ENCODE measurements around the gene PLEKHG4.
A peak's percentile ranks its signal among the peaks of the same experiment; 100 is the strongest.

Gene PLEKHG4

GRCh38 chr16:67256701-67257230 is 22.6 kb upstream of the PLEKHG4 start:
- no CpG with 5 or more reads among the region's 11 CpGs for WGBS, 2 donors (ENCODE audit: extremely low coverage in 2 of 2, insufficient read length in 2 of 2, insufficient replicate concordance in 1 of 2)

GRCh38 chr16:67257486-67258160 is 21.7 kb upstream of the PLEKHG4 start:
- no peak overlapping the region for H3K4me3 ChIP-seq (ENCODE audit: low read length in 2 of 2)
- peaks cover 2% of the 10 kb centered on the region for H3K79me1 ChIP-seq (ENCODE audit: low read depth, low read length)
- H3K4ac ChIP-seq (ENCODE audit: low read length): no peak overlapping the region
- no CpG with 5 or more reads among the region's 4 CpGs for WGBS, 2 donors (ENCODE audit: extremely low coverage in 2 of 2, insufficient read length in 2 of 2, insufficient replicate concordance in 1 of 2)
- no peak overlapping the region for H2AFZ ChIP-seq (ENCODE audit: low read length)
- no peak overlapping the region for H2BK15ac ChIP-seq (ENCODE audit: low read length)
- no peaks in the 10 kb centered on the region for H3K27me3 ChIP-seq (ENCODE audit: control insufficient read depth in 3 of 3, insufficient read depth in 3 of 3, low read depth in 1 of 3, low read length in 3 of 3)
- H3K4me2 ChIP-seq (ENCODE audit: insufficient read depth, low read length, poor library complexity, severe bottlenecking): no peak overlapping the region
- H3K23ac ChIP-seq (ENCODE audit: low read depth, low read length, poor library complexity): no peak overlapping the region
- no peak overlapping the region for H2AK5ac ChIP-seq (ENCODE audit: low read depth, low read length)
- H4K8ac ChIP-seq (ENCODE audit: low read depth, low read length): no peak overlapping the region
- H3K4me1 ChIP-seq (ENCODE audit: control insufficient read depth in 2 of 2, insufficient read depth in 1 of 2, low read depth in 1 of 2, low read length in 2 of 2): no peaks in the 10 kb centered on the region
- no peak overlapping the region for H3K18ac ChIP-seq (ENCODE audit: low read length)
- no peak for DNase-seq (ENCODE audit: low spot score)
- no peaks in the 10 kb centered on the region for H3K9me3 ChIP-seq (replicated peaks in 1 of 2; ENCODE audit: control insufficient read depth in 2 of 2, insufficient read depth in 1 of 2, low read depth in 1 of 2, low read length in 2 of 2)
- no peak overlapping the region for H2BK12ac ChIP-seq (ENCODE audit: low read length)
- no peak overlapping the region for H3K9ac ChIP-seq (ENCODE audit: low read depth, low read length, poor library complexity)
- H3K14ac ChIP-seq (ENCODE audit: low read length): no peak overlapping the region
- H3K27ac ChIP-seq (replicated peaks; ENCODE audit: low read length): no peak overlapping the region
- no peak overlapping the region for H4K91ac ChIP-seq (ENCODE audit: low read depth, low read length, poor library complexity)
- H2BK5ac ChIP-seq (ENCODE audit: low read length): no peak overlapping the region
- no peak overlapping the region for H2BK120ac ChIP-seq (ENCODE audit: low read depth, low read length)
- no peaks in the 10 kb centered on the region for H3K36me3 ChIP-seq (replicated peaks in 1 of 2; ENCODE audit: control insufficient read depth in 2 of 2, insufficient read depth in 2 of 2, low read length in 2 of 2)

More at GRCh38 chr16:67256701-67257230, 22.6 kb upstream of the PLEKHG4 start:
- Histone ChIP-seq H3K9ac (ENCODE audit: low read depth, low read length, poor library complexity) (no peak overlapping the region), H4K8ac (ENCODE audit: low read depth, low read length) (no peak overlapping the region), H2BK12ac (ENCODE audit: low read length) (no peak overlapping the region), H4K91ac (ENCODE audit: low read depth, low read length, poor library complexity) (no peak overlapping the region), H2BK15ac (ENCODE audit: low read length) (no peak overlapping the region), H2BK5ac (ENCODE audit: low read length) (no peak overlapping the region), H3K9me3 (replicated peaks in 1 of 2; ENCODE audit: control insufficient read depth in 2 of 2, insufficient read depth in 1 of 2, low read depth in 1 of 2, low read length in 2 of 2) (no peaks in the 10 kb centered on the region), H2AK5ac (ENCODE audit: low read depth, low read length) (peak overlapping the region; percentile 50), H3K79me1 (ENCODE audit: low read depth, low read length) (peaks cover 2% of the 10 kb centered on the region), H3K4me2 (ENCODE audit: insufficient read depth, low read length, poor library complexity, severe bottlenecking) (no peak overlapping the region), H3K36me3 (replicated peaks in 1 of 2; ENCODE audit: control insufficient read depth in 2 of 2, insufficient read depth in 2 of 2, low read length in 2 of 2) (no peaks in the 10 kb centered on the region), H2AFZ (ENCODE audit: low read length) (no peak overlapping the region), H3K4ac (ENCODE audit: low read length) (no peak overlapping the region), H3K27me3 (ENCODE audit: control insufficient read depth in 3 of 3, insufficient read depth in 3 of 3, low read depth in 1 of 3, low read length in 3 of 3) (no peaks in the 10 kb centered on the region), H2BK120ac (ENCODE audit: low read depth, low read length) (no peak overlapping the region), H3K14ac (ENCODE audit: low read length) (no peak overlapping the region), H3K4me3 (ENCODE audit: low read length in 2 of 2) (no peak overlapping the region), H3K23ac (ENCODE audit: low read depth, low read length, poor library complexity) (peak overlapping the region; percentile 48), H3K18ac (ENCODE audit: low read length) (no peak overlapping the region), H3K4me1 (ENCODE audit: control insufficient read depth in 2 of 2, insufficient read depth in 1 of 2, low read depth in 1 of 2, low read length in 2 of 2) (no peaks in the 10 kb centered on the region), H3K27ac (replicated peaks; ENCODE audit: low read length) (no peak overlapping the region)
- no peak for DNase-seq (ENCODE audit: low spot score)

DNA sequence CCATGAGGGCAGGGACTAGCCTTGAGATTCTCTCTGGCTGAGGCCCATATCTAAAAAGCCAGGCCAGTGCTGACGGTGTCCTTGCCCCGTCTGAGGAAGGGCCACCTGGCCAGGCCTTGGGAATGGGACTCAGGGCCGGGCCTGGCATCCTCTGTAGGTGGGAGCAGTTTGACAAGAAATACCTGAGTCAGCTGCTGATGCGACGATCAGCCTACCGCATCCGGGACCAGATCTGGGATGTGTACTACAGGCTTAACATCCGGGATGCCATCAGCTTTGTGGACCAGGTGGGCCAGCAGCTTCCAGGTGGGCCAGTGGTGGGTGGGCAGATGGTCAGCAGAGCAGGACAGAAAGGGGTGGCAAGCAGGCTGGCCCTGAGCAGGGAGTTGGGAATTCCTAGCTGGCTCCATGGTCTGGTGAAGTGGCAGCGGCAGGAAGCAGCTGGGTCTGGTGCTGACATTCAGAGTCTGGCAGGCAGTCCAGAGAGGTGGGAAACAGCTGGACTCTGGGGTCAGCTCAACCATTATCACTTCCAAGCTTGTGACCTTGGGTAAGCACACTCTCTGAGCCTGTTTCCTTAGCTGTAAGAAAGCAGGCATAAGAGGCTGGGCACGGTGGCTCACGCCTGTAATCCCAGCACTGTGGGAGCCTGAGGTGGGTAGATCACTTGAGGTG is 21.0 kb upstream of the PLEKHG4 start:
- Histone ChIP-seq H3K4me3 (ENCODE audit: low read length in 2 of 2) (no peak overlapping the region), H4K8ac (ENCODE audit: low read depth, low read length) (no peak overlapping the region), H2AFZ (ENCODE audit: low read length) (no peak overlapping the region), H3K4me1 (ENCODE audit: control insufficient read depth in 2 of 2, insufficient read depth in 1 of 2, low read depth in 1 of 2, low read length in 2 of 2) (no peaks in the 10 kb centered on the region), H3K23ac (ENCODE audit: low read depth, low read length, poor library complexity) (peak overlapping the region; percentile 3), H2BK5ac (ENCODE audit: low read length) (no peak overlapping the region), H3K4me2 (ENCODE audit: insufficient read depth, low read length, poor library complexity, severe bottlenecking) (no peak overlapping the region), H3K14ac (ENCODE audit: low read length) (peak overlapping the region; percentile 63), H4K91ac (ENCODE audit: low read depth, low read length, poor library complexity) (no peak overlapping the region), H2BK15ac (ENCODE audit: low read length) (no peak overlapping the region), H3K9ac (ENCODE audit: low read depth, low read length, poor library complexity) (no peak overlapping the region), H3K9me3 (replicated peaks in 1 of 2; ENCODE audit: control insufficient read depth in 2 of 2, insufficient read depth in 1 of 2, low read depth in 1 of 2, low read length in 2 of 2) (no peaks in the 10 kb centered on the region), H3K27ac (replicated peaks; ENCODE audit: low read length) (no peak overlapping the region), H3K4ac (ENCODE audit: low read length) (no peak overlapping the region), H2BK12ac (ENCODE audit: low read length) (no peak overlapping the region), H2AK5ac (ENCODE audit: low read depth, low read length) (no peak overlapping the region), H3K36me3 (replicated peaks in 1 of 2; ENCODE audit: control insufficient read depth in 2 of 2, insufficient read depth in 2 of 2, low read length in 2 of 2) (no peaks in the 10 kb centered on the region), H3K27me3 (ENCODE audit: control insufficient read depth in 3 of 3, insufficient read depth in 3 of 3, low read depth in 1 of 3, low read length in 3 of 3) (no peaks in the 10 kb centered on the region), H3K18ac (ENCODE audit: low read length) (no peak overlapping the region), H3K79me1 (ENCODE audit: low read depth, low read length) (peaks cover 2% of the 10 kb centered on the region), H2BK120ac (ENCODE audit: low read depth, low read length) (no peak overlapping the region)
- no peak for DNase-seq (ENCODE audit: low spot score)
- no CpG with 5 or more reads among the region's 11 CpGs for WGBS, 2 donors (ENCODE audit: extremely low coverage in 2 of 2, insufficient read length in 2 of 2, insufficient replicate concordance in 1 of 2)

GRCh38 chr16:67259705-67260104 is 19.6 kb upstream of the PLEKHG4 start:
- no peak overlapping the region for H2BK5ac ChIP-seq (ENCODE audit: low read length)
- no peaks in the 10 kb centered on the region for H3K36me3 ChIP-seq (replicated peaks in 1 of 2; ENCODE audit: control insufficient read depth in 2 of 2, insufficient read depth in 2 of 2, low read length in 2 of 2)
- no peak overlapping the region for H3K4ac ChIP-seq (ENCODE audit: low read length)
- peaks cover 2% of the 10 kb centered on the region for H3K79me1 ChIP-seq (ENCODE audit: low read depth, low read length)
- no peak overlapping the region for H2BK120ac ChIP-seq (ENCODE audit: low read depth, low read length)
- H3K4me3 ChIP-seq (ENCODE audit: low read length in 2 of 2): peak overlapping the region in 1 of 2 donors; percentile 43
- no peak overlapping the region for H4K8ac ChIP-seq (ENCODE audit: low read depth, low read length)
- H4K91ac ChIP-seq (ENCODE audit: low read depth, low read length, poor library complexity): no peak overlapping the region
- H2BK12ac ChIP-seq (ENCODE audit: low read length): no peak overlapping the region
- no peak overlapping the region for H2AK5ac ChIP-seq (ENCODE audit: low read depth, low read length)
- no peak for DNase-seq (ENCODE audit: low spot score)
- no peak overlapping the region for H3K18ac ChIP-seq (ENCODE audit: low read length)
- no CpG with 5 or more reads among the region's 12 CpGs for whole genome bisulfite sequencing, 2 donors (ENCODE audit: extremely low coverage in 2 of 2, insufficient read length in 2 of 2, insufficient replicate concordance in 1 of 2)
- no peak overlapping the region for H2BK15ac ChIP-seq (ENCODE audit: low read length)
- no peak overlapping the region for H3K14ac ChIP-seq (ENCODE audit: low read length)
- no peak overlapping the region for H3K23ac ChIP-seq (ENCODE audit: low read depth, low read length, poor library complexity)
- peak overlapping the region; percentile 72 for H3K9ac ChIP-seq (ENCODE audit: low read depth, low read length, poor library complexity)
- H2AFZ ChIP-seq (ENCODE audit: low read length): no peak overlapping the region
- H3K4me2 ChIP-seq (ENCODE audit: insufficient read depth, low read length, poor library complexity, severe bottlenecking): no peak overlapping the region
- no peaks in the 10 kb centered on the region for H3K9me3 ChIP-seq (replicated peaks in 1 of 2; ENCODE audit: control insufficient read depth in 2 of 2, insufficient read depth in 1 of 2, low read depth in 1 of 2, low read length in 2 of 2)
- H3K27ac ChIP-seq (replicated peaks; ENCODE audit: low read length): no peak overlapping the region
- no peaks in the 10 kb centered on the region for H3K4me1 ChIP-seq (ENCODE audit: control insufficient read depth in 2 of 2, insufficient read depth in 1 of 2, low read depth in 1 of 2, low read length in 2 of 2)
- H3K27me3 ChIP-seq (ENCODE audit: control insufficient read depth in 3 of 3, insufficient read depth in 3 of 3, low read depth in 1 of 3, low read length in 3 of 3): no peaks in the 10 kb centered on the region
